SK-N-DZ (cell line): ENCODE measurements around the gene PLEKHA7.

ENCODE experiments used
- DNase-seq: peaks from one replicate; pipeline ENCODE4 v3.0.0-alpha.2; 2015; ENCODE audit warnings: low spot score

PLEKHA7 gene

GRCh38 chr11:16811136-16812020, 202.8 kb downstream of the PLEKHA7 start:
- no peak for DNase-seq

DNA sequence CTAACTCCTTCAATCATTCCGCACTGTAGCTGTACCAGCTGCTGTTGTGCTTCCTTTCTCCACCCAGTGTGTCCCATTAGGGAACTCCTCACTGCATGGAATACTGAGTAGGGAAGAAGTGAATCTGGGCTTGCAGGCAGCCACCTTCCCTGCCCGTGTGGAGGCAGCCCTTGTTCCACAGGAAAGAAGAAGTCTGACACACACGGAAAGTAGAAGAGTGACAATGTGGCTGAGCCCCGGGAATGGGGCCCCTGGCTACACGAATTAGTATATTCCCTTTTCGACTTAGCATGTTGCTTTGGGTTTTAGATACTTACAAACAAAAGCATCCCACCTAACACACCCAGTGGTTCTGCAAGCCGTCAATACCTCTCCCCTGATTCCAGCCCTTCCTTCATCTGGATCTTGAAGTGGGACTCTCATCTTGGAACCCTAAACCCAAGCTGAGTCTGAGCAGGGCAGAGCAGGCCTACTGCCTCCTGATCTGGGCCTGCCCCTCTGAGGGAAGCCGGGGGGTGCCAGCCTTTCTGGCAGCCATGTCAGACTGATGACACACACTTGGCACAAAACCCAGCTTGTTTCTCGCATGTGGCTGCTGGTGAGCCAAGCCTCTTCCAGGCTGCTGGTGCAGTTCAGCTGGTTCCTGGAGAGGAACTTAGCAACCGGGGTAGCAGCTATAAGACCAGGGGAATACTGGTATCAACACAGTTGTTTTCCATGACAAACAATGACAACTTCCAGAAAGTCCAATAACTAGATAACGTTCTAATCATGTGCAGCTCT, 204.1 kb downstream of the PLEKHA7 start:
- DNase-seq, result no peak

- no peak for DNase-seq
Observed at GRCh38 chr11:16807306-16807705, 206.9 kb downstream of the PLEKHA7 start.

- DNase-seq, result no peak
Observed at GRCh38 chr11:16806791-16807190, 207.4 kb downstream of the PLEKHA7 start.

- DNase-seq, result peak; percentile 38
Observed at GRCh38 chr11:16805938-16806337, 208.3 kb downstream of the PLEKHA7 start.

DNA sequence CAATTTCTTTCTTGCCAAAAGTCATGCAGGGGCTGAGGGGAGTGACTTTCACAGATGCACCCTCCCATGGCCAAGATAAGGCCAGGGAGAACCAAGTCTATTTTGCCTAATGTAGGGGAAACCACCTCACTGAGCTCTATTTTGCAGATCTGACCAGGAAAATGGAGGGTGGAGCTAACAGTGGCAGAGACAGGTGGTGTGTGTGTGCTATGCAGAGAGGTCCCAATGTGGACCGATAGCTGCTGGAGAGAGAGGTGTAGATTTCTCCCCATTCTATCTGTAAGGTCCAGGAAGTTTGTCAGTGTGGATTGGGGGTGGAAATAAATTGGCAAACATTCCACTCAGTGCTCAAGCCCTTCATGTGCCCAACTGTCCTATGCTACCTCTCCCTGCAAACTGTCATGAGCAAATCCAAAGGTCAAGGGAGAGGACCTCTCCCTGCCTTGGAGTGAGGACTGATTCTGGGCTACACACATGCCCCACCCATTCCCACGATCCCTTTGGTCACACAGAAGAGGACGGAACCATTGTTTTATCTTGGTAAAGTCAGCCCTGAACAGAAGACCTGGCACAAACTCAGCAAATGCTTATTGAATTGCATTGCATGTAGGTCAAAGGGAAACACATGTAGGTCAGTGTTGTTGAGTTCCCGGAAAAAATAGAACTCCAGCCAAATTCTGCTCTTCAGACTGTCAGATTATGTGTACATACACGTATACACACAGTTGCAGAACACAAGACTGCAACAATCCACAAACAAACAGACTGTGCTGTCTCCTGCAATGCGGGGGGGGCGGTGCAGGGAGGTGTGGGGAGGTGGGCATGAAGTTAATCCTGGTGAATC, 209.9 kb downstream of the PLEKHA7 start:
- no peak for DNase-seq

DNA sequence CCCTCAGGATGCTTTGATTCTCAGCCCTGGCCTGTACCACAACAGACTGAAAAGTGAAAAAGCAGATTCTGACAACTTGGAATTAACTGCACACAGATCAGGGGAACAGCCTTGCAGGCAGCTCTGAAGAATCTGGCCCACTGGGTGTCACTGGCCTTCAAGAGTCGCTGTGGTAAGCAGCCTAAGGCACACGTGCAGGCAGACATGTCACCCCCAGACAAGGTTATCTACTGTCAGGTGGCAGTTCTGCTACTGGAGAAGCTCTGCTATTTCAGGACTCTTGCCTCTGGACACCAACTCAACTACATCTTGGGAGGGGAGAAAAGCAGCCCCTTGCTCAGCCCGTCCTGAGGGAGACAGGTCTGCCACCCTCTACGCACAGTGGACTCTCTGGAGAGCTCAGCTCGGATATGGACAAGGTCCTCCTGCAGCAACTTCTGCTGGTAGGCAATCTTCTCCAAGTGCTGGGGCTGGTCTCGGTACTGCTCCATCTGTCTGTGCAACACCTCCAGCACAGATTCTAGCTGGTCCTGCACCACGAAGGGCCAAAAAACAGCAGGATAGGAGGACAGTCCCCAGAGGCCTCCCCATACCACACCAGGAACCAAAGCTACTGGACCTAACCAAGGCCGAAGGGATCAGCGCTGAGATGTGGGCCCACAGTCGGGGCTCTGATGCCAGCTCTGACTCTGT, 212.8 kb downstream of the PLEKHA7 start:
- no peak for DNase-seq

DNA sequence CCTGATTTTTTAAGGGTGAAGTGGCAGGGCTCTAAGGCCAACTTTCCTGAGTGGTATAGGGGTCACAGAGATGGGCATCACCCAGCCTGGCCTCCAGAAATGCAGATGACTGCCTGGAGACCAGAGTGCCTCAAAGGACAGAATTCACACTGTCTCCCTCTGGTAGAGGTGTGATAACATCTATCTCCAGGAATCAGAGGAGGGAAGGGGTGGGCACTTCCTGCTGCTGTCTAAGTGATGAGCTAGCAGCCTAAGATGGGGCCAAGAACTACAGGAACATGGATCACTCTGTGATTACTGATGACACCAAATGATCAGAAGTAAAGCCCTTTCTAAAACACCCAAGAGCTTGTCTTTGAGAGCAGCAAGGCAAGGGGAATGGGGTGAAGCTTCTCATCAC, 213.8 kb downstream of the PLEKHA7 start:
- no peak for DNase-seq

DNA sequence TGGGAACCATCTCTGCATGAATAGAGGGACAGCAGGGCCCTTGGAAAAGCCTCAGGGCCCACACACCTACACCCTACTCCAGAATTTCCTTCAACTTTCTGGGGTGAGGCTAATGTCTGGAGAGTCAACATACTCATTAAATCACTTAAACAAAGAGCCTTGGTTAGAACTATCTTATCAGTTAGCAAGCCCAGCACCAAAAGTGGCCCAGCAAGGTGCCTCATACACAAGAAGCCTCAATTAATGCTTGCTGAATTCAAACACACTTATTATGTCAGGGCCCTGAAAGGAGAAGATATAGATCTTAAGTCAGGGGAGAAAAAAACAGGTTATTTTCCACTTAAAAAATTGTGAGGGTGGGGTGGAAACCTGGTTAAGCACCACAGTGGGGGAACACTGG, 214.3 kb downstream of the PLEKHA7 start:
- DNase-seq, result no peak

DNA sequence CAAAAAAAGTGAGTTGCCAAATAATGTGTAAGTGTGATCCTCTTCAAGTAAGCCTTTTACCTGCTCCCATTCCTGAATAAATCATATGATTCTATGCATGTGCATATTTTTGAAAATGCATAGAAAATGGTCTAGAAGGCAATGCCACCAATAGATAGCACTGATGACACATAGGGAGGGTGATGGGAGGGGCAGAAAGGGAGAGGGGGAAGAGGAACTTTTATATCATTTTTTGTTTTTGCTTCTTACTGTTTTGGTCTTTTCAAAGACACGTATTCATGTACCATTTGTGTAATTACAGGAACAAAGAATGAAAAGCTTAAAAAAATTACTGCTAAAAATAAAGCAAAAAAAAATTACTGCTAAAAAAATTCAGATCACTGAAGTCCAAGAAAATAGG, 215.0 kb downstream of the PLEKHA7 start:
- no peak for DNase-seq

GRCh38 chr11:16797776-16798175, 216.4 kb downstream of the PLEKHA7 start:
- DNase-seq, result no peak

- no peak for DNase-seq
Observed at GRCh38 chr11:16796311-16796710, 217.9 kb downstream of the PLEKHA7 start.

DNA sequence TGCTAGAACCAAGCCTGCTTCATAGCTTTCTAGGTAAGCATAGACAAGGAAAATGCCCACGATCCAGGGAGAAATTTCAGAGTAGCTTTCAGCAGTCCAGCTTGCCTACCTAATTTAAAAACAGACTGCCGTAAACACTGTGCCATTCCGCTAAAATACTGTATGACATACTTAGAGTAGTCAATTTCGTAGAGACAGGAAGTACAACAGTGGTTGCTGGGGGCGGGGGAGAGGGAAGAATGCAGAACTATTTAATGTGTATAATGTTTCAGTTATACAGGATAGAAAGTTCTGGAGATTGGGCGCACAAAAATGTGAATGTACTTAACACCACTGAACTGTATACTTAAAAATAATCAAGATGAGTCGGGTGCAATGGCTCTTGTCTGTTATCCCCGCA, 219.1 kb downstream of the PLEKHA7 start:
- DNase-seq, result no peak

- no peak for DNase-seq
Observed at GRCh38 chr11:16794047-16794818, 220.0 kb downstream of the PLEKHA7 start.

GRCh38 chr11:16793511-16793910, 220.7 kb downstream of the PLEKHA7 start:
- no peak for DNase-seq

DNA sequence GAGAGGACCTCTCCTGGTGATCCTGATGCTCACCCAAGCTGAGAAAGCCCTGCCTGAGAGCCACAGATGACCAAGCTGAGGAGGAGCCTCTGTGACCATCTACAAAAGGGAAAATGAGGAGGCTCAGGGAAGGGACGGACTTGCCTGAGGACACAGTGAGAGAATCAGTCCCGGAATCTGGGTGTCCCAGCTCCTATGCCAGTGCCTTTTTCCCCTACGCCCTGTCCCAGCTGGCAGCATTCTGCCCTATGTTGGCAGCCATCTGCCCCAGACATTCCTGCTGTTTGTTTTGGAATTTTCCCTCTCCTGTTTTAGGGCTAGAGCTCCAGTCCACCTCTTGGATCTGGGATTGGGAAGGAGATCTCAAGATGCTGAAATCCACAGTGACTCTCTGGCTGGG, 221.2 kb downstream of the PLEKHA7 start:
- no peak for DNase-seq

GRCh38 chr11:16792426-16792825, 221.8 kb downstream of the PLEKHA7 start:
- no peak for DNase-seq

DNA sequence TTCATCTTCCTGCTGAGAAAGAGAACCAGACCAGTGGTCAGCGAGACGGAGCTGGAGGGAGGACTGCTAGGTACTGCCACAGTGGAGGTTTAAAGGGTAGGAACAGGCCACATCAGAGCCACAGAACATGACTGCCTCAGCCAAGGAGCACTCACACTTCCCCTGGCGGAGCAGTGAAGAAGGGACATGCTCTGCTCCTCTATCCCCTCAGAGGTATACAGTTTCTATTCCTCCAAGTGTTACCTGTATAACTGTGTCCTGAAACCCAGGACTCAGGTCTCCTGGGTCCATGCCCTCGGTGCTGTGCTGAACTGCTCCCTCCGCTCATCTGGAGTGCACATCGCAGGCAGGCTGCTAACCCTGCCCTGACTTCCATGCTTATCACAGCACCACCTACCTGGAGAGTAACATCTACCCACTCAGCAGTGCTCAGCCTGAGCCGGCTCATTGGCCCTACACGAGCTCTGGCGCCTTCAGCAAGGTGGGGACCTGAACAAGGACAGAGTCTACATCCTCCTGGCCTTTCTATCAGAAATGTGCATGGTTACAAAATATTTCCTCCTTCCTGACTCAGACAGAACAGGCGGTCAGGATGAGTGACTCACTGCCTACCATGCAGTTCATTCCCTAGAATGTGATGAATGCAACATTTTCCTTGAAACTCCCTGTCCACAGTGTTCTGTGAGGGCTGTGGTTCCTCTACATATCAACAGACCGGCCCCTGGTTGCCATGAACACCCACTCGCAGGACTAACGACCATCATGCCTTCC, 222.8 kb downstream of the PLEKHA7 start:
- no peak for DNase-seq

DNA sequence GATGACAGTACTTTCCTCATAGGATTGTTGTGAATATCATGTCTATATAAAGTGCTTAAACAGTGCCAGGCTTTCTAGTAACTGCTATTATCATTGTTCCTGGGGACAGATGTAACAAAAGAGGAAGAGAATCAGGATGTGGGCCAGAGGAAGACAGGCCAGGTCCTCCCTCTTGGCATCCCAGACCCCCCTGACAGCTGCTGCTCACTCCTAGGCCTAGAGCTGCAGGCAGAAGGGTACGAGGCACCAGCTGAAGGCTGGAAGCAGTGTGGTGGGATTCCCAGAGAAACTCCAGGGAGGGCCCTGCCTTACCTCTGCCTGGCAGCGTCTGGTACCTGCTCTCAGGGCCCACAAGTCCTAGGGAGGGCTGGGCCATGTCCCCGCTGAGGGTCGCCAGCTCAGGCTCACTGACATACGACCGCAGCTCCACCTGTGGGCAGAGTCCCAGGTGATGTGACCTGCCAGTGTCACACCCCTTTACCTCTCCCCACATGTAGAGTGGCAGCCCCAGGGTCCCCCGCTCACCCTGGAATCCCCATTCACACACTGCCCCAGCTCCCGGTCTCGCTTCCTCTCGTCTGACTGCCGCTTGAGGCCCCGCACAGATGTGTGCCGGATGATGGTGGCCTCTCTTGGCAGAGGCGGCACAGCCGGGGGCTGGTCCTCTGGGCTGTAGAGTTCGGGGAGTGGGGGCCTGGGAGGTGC, 223.6 kb downstream of the PLEKHA7 start:
- DNase-seq, result no peak
